ENCODE data around the gene WFDC8.

GRCh38 chr20:45588800-45589199, 9.7 kb upstream of the WFDC8 start:
- TF ChIP-seq ARNT (IDR thresholded peaks at IDR 0.05) (no peak), BHLHE40 (IDR thresholded peaks at IDR 0.05; ENCODE audit: borderline replicate concordance) (no peak), NFRKB (IDR thresholded peaks at IDR 0.05) (no peak), SUZ12 (IDR thresholded peaks at IDR 0.05) (no peak), SP1 (IDR thresholded peaks at IDR 0.05) (no peak)
